Uterus (tissue), 2 donors: ENCODE results near the gene DNMT1.

Source experiments
- CTCF ChIP-seq, 4 experiments: fragments of 200-600 bp in 2 of 4; fragments of 450-650 bp in 2 of 4; sonication (generic) in 2 of 4; IDR thresholded peaks; one replicate each; pipeline ENCODE4 v1.5.1; 2016 to 2019; ENCODE audit warnings: antibody characterized with exemption in 4 of 4, mild to moderate bottlenecking in 2 of 4, moderate library complexity in 1 of 4
- POLR2A ChIP-seq, 2 donors: fragments of 450-650 bp; IDR thresholded peaks; one replicate each; pipeline ENCODE4 v1.6.1; 2016; ENCODE audit warnings: antibody characterized with exemption in 2 of 2, mild to moderate bottlenecking in 1 of 2, moderate library complexity in 1 of 2

- TF ChIP-seq POLR2A (IDR thresholded peaks at IDR 0.05): no peak
- no peak for TF ChIP-seq CTCF (IDR thresholded peaks at IDR 0.05)
Measured at GRCh38 chr19:10207026-10207425, 12.3 kb upstream of the DNMT1 start.
